ENCODE data around the gene TMEM209. TPM values are rescaled to one million over a fixed set of nuclear protein-coding genes. Genes with fewer than 3 reads are reported as not detected.
"Not testable (repeated sequence)": the region's sequence is repeated elsewhere in the genome, so short reads cannot be mapped to it uniquely, and the experiment has no call there.

Gene TMEM209
- polyA plus RNA-seq, 4 donors, result 24.8 to 30.5 (median 26.0) TPM

GRCh38 chr7:130174237-130174959 lies 30.8 kb downstream of the TMEM209 start:
- no peak for DNase-seq (ENCODE audit: low read depth in 4 of 4, low spot score in 2 of 4)

- DNase-seq (ENCODE audit: low read depth in 4 of 4, low spot score in 2 of 4), result no peak
Measured at GRCh38 chr7:130162196-130162595, 43.0 kb downstream of the TMEM209 start.

- no peak for DNase-seq (ENCODE audit: low read depth in 4 of 4, low spot score in 2 of 4)
Measured at GRCh38 chr7:130160455-130160854, 44.8 kb downstream of the TMEM209 start.

GRCh38 chr7:130160023-130160422 lies 45.2 kb downstream of the TMEM209 start:
- DNase-seq (ENCODE audit: low read depth in 4 of 4, low spot score in 2 of 4), result no peak

GRCh38 chr7:130157700-130158099 lies 47.5 kb downstream of the TMEM209 start:
- no peak for DNase-seq (ENCODE audit: low read depth in 4 of 4, low spot score in 2 of 4)

GRCh38 chr7:130156140-130156539 lies 49.1 kb downstream of the TMEM209 start:
- DNase-seq (ENCODE audit: low read depth in 4 of 4, low spot score in 2 of 4), result no peak

GRCh38 chr7:130154501-130155317 lies 50.5 kb downstream of the TMEM209 start:
- DNase-seq (ENCODE audit: low read depth in 4 of 4, low spot score in 2 of 4), result no peak

- no peak for DNase-seq (ENCODE audit: low read depth in 4 of 4, low spot score in 2 of 4)
Measured at GRCh38 chr7:130154131-130154500, 51.1 kb downstream of the TMEM209 start.

GRCh38 chr7:130153211-130153908 lies 51.8 kb downstream of the TMEM209 start:
- no peak for DNase-seq (ENCODE audit: low read depth in 4 of 4, low spot score in 2 of 4)

- no peak for DNase-seq (ENCODE audit: low read depth in 4 of 4, low spot score in 2 of 4)
Measured at GRCh38 chr7:130152493-130153210, 52.6 kb downstream of the TMEM209 start.

GRCh38 chr7:130151591-130152492 lies 53.4 kb downstream of the TMEM209 start:
- no peak for DNase-seq (ENCODE audit: low read depth in 4 of 4, low spot score in 2 of 4)

GRCh38 chr7:130150587-130150986 lies 54.6 kb downstream of the TMEM209 start:
- DNase-seq (ENCODE audit: low read depth in 4 of 4, low spot score in 2 of 4), result no peak

- DNase-seq (ENCODE audit: low read depth in 4 of 4, low spot score in 2 of 4), result no peak
Measured at GRCh38 chr7:130149281-130150139, 55.7 kb downstream of the TMEM209 start.

GRCh38 chr7:130148561-130148960 lies 56.6 kb downstream of the TMEM209 start:
- no peak for DNase-seq (ENCODE audit: low read depth in 4 of 4, low spot score in 2 of 4)

GRCh38 chr7:130147710-130148325 lies 57.4 kb downstream of the TMEM209 start:
- no peak for DNase-seq (ENCODE audit: low read depth in 4 of 4, low spot score in 2 of 4)

- DNase-seq (ENCODE audit: low read depth in 4 of 4, low spot score in 2 of 4), result no peak
Measured at GRCh38 chr7:130146693-130147405, 58.4 kb downstream of the TMEM209 start.

- DNase-seq (ENCODE audit: low read depth in 4 of 4, low spot score in 2 of 4), result not testable (repeated sequence)
Measured at GRCh38 chr7:130146142-130146541, 59.1 kb downstream of the TMEM209 start.
